GM21367 (cell line): ENCODE results near the gene TAB2.
"Not testable (repeated sequence)": the region's sequence is repeated elsewhere in the genome, so short reads cannot be mapped to it uniquely, and the experiment has no call there.

Experiments used
- ATAC-seq: cut with Tn5 transposase; IDR thresholded peaks from one replicate; pipeline ENCODE4 v1.9.1; 2021; ENCODE audit not compliant: unreplicated experiment

Gene TAB2

GRCh38 chr6:149440735-149441671 lies 123.5 kb downstream of the TAB2 start:
- ATAC-seq = no peak

- ATAC-seq = no peak
These were observed 124.2 kb downstream of the TAB2 start for GRCh38 chr6:149441740-149442139.

DNA sequence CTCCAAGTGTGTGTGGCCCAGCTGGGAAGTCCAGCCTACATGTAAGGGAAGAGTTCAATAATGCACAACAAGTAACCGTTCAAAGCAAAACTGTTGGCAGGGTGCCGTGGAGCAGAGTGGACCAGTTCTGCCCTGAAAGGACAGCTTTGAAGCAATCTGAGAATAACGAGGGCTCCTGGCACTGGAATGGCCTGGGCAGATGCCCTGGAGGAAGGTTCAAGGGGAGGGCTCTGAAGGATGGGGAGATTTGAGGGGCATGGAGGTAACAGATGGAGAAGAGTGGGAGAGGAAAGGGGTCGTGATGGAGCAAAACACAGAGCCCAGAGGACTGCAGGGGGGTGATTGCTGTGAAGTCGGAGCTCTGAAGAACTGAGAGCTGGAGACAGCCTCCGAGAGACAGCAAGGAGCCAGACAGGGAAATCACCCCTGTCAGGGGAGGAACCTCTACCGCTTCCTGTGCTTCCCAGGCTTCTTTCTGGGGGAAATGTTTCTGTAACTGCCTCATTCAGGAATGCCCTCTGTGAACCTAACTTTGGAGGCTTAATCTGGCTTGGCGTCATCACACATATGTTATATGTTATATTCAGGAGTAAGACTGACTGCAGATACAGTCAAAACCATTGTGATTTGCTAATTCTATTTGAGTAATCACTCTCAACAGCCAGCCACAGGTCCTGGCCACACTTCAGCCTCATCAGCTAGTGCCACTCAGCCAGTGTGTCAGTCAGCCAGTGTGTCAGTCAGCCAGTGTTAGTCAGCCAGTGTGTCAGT lies 126.1 kb downstream of the TAB2 start:
- no peak for ATAC-seq

DNA sequence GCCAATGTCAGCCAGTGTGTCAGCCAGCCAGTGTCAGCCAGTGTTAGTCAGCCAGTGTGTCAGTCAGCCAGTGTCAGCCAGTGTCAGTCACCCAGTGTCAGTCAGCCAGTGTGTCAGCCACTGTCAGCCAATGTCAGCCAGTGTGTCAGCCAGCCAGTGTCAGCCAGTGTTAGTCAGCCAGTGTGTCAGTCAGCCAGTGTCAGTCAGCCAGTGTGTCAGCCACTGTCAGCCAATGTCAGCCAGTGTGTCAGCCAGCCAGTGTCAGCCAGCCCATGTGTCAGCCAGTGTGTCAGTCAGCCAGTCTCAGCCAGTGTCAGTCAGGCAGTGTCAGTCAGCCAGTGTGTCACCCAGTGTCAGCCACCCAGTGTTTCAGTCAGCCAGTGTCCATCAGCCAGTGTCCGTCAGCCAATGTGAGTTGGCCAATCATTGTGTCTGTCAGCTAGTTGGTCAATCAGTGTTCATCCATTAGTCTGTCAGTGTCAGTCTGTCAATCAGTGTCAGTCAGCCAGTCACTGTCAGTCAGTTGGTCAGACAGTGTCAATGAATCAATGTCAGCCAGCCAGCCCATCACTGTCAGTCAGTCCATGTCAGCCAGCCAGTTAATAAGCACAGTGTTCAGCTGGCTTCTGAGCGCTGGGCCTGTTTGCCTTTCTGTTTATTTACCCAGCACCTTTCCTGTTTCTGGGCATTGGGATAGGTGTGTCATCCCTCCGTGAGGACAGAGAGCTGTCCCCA lies 127.0 kb downstream of the TAB2 start:
- ATAC-seq = not testable (repeated sequence)

GRCh38 chr6:149445095-149445466 lies 127.6 kb downstream of the TAB2 start:
- no peak for ATAC-seq

- ATAC-seq = no peak
These were observed 128.1 kb downstream of the TAB2 start for GRCh38 chr6:149445573-149445972.

GRCh38 chr6:149446791-149447376 lies 129.4 kb downstream of the TAB2 start:
- no peak for ATAC-seq

- no peak for ATAC-seq
These were observed 131.4 kb downstream of the TAB2 start for GRCh38 chr6:149448821-149449453.

- ATAC-seq = no peak
These were observed 132.5 kb downstream of the TAB2 start for GRCh38 chr6:149449831-149450678.

DNA sequence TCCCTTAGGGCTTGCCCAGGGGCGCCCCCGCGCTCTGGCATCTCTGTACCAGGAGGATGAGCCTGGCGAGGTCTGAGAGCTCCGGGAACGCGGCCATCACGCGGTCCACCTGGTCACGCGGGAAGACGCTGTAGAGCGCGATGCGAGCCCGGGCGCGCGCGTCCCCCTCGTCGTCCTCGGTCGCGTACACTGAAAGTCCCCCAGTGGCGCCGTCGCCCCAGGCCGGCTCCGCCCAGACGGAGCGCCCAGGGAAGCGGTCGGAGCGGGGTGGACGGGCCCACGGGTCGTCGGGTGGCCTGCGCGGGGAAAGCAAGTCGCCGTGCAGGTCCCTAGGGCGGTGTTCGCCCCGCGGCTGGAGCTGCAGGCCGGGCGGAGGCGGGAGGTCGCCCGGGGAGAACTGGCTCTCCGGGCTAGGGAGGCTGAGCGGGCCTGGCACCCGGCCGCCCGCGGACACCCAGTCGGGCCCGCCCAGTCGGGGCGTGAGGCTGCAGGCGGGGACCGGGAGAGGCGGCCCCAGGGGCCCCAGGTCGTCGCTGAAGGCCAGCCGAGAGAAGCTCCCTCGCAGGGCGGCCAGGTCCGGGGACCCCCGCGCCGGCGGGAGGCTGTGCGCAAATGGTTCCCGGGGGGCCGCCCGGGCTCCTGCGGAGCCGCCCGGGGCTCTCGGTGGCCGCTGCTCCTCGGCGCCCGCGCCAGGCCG lies 133.3 kb downstream of the TAB2 start:
- ATAC-seq = no peak

DNA sequence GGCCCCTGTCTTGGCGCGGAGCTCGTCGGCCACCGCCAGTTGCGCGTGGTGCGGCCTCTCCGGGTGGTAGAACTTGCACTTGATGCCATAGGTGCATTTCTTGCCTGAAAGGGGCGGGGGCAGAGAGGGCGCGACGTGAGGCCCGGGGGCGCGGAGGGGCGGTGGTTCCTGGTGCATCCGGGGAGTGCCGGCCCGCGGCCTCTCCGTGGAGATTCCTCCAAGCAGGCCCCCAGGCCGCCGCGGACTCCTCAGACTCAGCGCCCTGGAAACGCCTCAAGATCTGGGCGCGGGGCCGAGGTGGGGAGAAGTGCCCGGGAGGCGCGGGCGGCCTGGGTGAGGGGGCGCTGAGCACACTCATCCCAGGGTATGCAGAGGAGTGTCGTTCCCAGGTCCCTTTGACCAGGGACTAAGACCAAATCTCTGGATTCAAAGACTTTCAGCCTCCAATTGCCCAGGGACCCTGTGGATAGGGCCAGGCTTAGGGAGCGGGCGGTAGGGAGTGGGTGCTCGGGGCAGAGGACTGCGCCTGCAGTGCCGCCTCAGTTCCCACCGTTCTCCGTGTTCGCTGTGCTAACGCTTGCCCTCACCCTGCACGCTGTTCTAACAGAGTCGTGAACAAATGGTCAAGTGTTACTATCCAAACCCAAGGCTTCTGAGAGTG lies 134.0 kb downstream of the TAB2 start:
- ATAC-seq = no peak

DNA sequence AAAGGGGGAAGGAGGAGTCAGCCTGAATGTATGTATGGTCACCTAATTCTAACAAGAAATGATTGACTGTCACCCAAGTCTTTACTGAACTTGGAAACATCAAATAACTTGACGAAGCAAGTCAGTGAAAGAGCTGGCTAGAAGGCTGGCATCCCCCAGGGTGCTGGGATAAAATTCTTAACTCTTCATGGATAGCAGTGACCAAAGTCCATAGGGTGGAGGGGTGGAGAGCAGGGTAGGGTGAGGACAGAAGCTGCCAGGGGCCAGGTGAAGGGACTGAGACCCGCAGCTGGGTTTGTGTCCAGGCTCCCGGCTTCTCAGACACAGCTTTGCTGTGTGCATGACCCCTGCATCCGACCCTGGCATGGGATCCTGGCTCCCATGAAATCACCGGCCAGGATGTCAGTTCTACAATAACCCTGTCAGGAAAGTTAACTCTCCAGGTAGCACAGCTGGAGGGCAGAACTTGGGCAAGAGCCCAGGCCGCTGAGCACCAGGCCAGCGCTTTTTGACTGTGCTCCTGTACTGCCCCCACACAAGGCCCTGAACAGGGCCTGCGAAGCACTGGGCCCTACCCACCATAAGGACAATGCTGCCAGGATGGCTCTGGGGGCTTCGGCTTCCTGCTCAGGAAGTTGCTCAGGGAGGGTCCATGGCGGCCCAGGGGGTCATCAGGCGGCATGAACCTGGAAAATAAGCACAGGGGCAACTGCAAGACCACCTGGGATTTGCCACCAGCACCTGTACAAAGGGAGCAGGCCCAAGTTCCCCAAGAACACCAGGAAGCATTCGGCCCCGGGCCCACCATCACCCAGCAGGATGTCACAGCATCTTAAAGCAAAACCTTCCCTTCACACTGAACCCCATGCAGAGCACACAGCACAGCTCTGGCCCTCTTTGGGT lies 134.8 kb downstream of the TAB2 start:
- ATAC-seq = no peak

GRCh38 chr6:149453597-149454345 lies 136.3 kb downstream of the TAB2 start:
- no peak for ATAC-seq

DNA sequence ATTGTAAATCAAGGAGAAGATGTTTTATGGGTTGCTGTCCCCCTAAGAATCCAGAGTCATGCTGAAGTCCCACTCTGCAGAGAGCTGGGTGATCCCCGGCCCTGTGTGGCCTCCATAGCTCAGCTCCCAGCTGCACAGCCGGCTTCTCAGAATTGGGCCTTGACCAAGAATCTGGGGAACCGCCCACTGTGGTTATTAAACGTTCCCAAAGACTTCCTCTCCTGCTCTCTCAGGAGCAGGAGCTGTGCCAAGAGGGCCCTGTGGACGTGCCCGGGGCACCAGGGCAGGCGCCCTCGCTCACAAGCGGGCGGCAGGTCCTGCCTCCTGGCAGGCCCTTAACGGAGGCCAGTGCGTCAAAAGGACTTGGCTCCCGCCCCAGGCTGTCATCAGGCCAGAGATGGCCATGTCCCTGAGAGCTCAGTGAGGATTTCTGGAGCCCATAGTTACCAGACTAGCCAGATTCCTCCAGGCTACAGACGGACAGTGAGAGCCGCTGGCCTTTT lies 136.9 kb downstream of the TAB2 start:
- no peak for ATAC-seq

- ATAC-seq = no peak
These were observed 137.7 kb downstream of the TAB2 start for GRCh38 chr6:149455031-149455732.
